Mucosa of descending colon (tissue), 3 donors: ENCODE results near the gene TCEAL4. TPM values are rescaled to one million over a fixed set of nuclear protein-coding genes. Genes with fewer than 3 reads are reported as not detected.

Experiments
- ATAC-seq: fragments of 200-7000 bp; cut with Tn5 transposase; one replicate; pipeline ENCODE4 v1.9.1; 2020; ENCODE audit warnings: mild to moderate bottlenecking, moderate library complexity
- DNase-seq, 3 donors: peaks; one replicate each; pipeline ENCODE4 v3.0.0-alpha.2; 2020
- H3K36me3 ChIP-seq: fragments of 200-600 bp; one replicate; pipeline ENCODE4 v1.8.0; 2021; ENCODE audit warnings: low read depth, mild to moderate bottlenecking
- H3K4me1 ChIP-seq: fragments of 200-600 bp; one replicate; pipeline ENCODE4 v1.8.0; 2021; ENCODE audit warnings: low read depth, mild to moderate bottlenecking
- H3K4me3 ChIP-seq: fragments of 200-600 bp; one replicate; pipeline ENCODE4 v1.8.0; 2021; ENCODE audit warnings: mild to moderate bottlenecking
- H3K9me3 ChIP-seq: fragments of 200-600 bp; one replicate; pipeline ENCODE4 v1.8.0; 2021; ENCODE audit warnings: mild to moderate bottlenecking
- CTCF ChIP-seq: fragments of 200-600 bp; IDR thresholded peaks from one replicate; pipeline ENCODE4 v1.8.0; 2022; ENCODE audit warnings: antibody characterized with exemption, mild to moderate bottlenecking
- intact Hi-C, 2 donors: fragments of 100-400 bp; cut with DNase I in 1 of 2; cut with micrococcal nuclease in 1 of 2; formaldehyde crosslinking; loops; one replicate each; pipeline versions ENCODE4 v1.11.0 to v1.11.1; 2022; cut with DNase I, micrococcal nuclease
- total RNA-seq, 3 donors: library from RNA; stranded (reverse); fragmentation: NEBNext Ultra II Directional in 2 of 3; extraction: Animal tissue kit (Norgen Biotek cat#: 25700) in 2 of 3; gene quantifications; one replicate each; pipeline versions ENCODE4 v1.2.1 to v1.2.4, GENCODE V29; 2021 to 2023
- donor health status: DM: no; HTN: no; CAD: no; lungs with moderate emphysema.
- donor health status: DM: no; HTN: no; CAD: no.
- donor health status: DM: no; HTN: yes; CAD: no.

TCEAL4 gene
- total RNA-seq, 3 donors from 2014 or later: 8.7 to 68.0 (median 28.6) TPM

GRCh38 chrX:103565752-103566151, 19.6 kb upstream of the TCEAL4 start:
- ATAC-seq: peak; percentile 37
- Histone ChIP-seq H3K36me3 (no peaks in the 10 kb centered on the region), H3K4me3 (no peak overlapping the region), H3K9me3 (no peaks in the 10 kb centered on the region), H3K4me1 (no peaks in the 10 kb centered on the region)
- no peak for DNase-seq
- intact Hi-C loops: no loop called here
- no peak for TF ChIP-seq CTCF

- intact Hi-C loops: no loop called here
- Histone ChIP-seq H3K4me1 (no peaks in the 10 kb centered on the region), H3K4me3 (no peak overlapping the region), H3K9me3 (no peaks in the 10 kb centered on the region), H3K36me3 (no peaks in the 10 kb centered on the region)
- no peak for TF ChIP-seq CTCF
- ATAC-seq (no peak), DNase-seq (no peak)
Measured at GRCh38 chrX:103571121-103571520, 14.2 kb upstream of the TCEAL4 start.

DNA sequence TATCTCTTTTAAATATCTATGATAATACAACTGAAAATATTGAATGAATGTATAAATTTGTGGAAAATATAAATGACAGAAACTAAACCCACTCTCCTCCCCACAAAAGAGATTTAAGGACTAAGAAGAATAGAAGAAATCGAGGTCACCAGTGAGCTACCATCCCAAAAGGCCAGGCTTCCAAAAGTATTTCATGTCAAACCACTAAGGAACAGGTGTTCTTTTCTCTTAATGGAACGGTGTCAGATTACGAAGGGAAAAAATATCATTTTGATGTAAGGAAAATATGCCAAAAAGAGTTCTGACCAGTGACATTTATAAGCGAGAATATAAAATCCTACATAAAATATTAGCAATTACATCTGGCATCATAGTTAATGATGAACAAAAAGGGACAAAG, 13.6 kb upstream of the TCEAL4 start:
- DNase-seq (no peak), ATAC-seq (no peak)
- no peak for TF ChIP-seq CTCF
- Histone ChIP-seq H3K4me1 (no peaks in the 10 kb centered on the region), H3K36me3 (no peaks in the 10 kb centered on the region), H3K9me3 (no peaks in the 10 kb centered on the region), H3K4me3 (no peak overlapping the region)
- intact Hi-C loops: no loop called here

DNA sequence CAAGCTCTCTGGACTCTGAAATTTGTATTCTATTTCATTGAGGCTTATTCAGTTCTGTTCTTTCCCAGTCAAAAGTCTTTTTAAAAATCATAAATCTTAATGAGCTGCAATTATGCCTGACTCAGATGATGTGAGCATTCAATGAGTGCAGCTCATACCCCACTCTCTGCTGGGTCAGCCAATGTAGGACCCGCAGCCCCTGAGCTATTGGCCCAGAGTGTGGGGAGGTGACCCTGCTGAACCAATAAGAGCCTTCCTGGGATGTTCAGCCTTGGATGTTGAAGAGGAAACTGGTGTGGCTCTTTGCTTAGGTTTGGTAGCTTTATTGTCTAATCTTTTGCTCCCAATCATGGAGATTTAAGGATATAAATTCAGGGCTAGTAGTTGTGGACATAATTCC, 12.1 kb upstream of the TCEAL4 start:
- intact Hi-C loops: no loop called here
- no peak for ATAC-seq
- Histone ChIP-seq H3K4me3 (no peak overlapping the region), H3K4me1 (no peaks in the 10 kb centered on the region), H3K9me3 (no peaks in the 10 kb centered on the region), H3K36me3 (no peaks in the 10 kb centered on the region)
- TF ChIP-seq CTCF: no peak
- no peak for DNase-seq

DNA sequence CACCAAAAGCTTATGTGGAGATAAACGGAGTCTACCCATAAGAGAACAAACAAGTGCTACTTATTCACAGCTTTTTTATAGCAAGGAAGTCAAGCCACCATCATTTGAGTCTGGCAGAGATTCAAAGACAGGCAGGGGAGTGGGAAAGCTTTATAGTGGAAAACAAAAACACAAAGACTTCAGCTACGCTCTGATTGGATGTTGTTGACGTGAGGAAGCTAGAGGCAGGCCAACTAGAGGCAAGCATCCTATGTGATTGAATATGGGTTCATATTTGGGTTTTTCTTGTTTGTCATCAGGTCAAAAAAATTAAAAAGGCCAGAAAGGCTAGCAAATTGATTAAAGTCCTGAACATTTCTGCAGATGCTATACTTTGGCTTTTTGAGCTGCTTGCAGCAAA, 719 bp upstream of the TCEAL4 start:
- intact Hi-C loops: no loop called here
- ATAC-seq (peak; percentile 18), DNase-seq (no peak)
- Histone ChIP-seq H3K4me1 (no peaks in the 10 kb centered on the region), H3K4me3 (no peak overlapping the region), H3K9me3 (no peaks in the 10 kb centered on the region), H3K36me3 (no peaks in the 10 kb centered on the region)
- no peak for TF ChIP-seq CTCF

- Histone ChIP-seq H3K4me3 (peak overlapping the region; percentile 32), H3K4me1 (no peaks in the 10 kb centered on the region), H3K36me3 (no peaks in the 10 kb centered on the region), H3K9me3 (no peaks in the 10 kb centered on the region)
- DNase-seq (peak in 2 of 3 donors; percentile 30 to 43), ATAC-seq (peak; percentile 61)
- intact Hi-C loops: no loop called here
- no peak for TF ChIP-seq CTCF
Measured at GRCh38 chrX:103586314-103586646, 965 bp downstream of the TCEAL4 start.
